Activated CD4-positive, alpha-beta T cell treated with anti-CD3 and anti-CD28 coated beads, Interleukin-2, Interleukin-6, amounts not matched to agents 100 ng/mL and 50 ng/mL, durations not matched to agents 16 hours and 8 hours (primary cell): Measurements from ENCODE around the gene MCRIP2.
"Not testable (repeated sequence)": the region's sequence is repeated elsewhere in the genome, so short reads cannot be mapped to it uniquely, and the experiment has no call there.

Experiments used
- DNase-seq: peaks from one replicate; pipeline ENCODE4 v3.0.0-alpha.2; 2020

MCRIP2 gene

GRCh38 chr16:683396-684070, 41.9 kb downstream of the MCRIP2 start:
- DNase-seq, result peak; percentile 24

- DNase-seq, result peak; percentile 98
Measured at GRCh38 chr16:684071-684794, 42.6 kb downstream of the MCRIP2 start, which contains the start of gene JMJD8. Gene JMJD8, minus strand, starts transcription at chr16:684334. Its CDS starts 15 bp downstream, at chr16:684319.

DNA sequence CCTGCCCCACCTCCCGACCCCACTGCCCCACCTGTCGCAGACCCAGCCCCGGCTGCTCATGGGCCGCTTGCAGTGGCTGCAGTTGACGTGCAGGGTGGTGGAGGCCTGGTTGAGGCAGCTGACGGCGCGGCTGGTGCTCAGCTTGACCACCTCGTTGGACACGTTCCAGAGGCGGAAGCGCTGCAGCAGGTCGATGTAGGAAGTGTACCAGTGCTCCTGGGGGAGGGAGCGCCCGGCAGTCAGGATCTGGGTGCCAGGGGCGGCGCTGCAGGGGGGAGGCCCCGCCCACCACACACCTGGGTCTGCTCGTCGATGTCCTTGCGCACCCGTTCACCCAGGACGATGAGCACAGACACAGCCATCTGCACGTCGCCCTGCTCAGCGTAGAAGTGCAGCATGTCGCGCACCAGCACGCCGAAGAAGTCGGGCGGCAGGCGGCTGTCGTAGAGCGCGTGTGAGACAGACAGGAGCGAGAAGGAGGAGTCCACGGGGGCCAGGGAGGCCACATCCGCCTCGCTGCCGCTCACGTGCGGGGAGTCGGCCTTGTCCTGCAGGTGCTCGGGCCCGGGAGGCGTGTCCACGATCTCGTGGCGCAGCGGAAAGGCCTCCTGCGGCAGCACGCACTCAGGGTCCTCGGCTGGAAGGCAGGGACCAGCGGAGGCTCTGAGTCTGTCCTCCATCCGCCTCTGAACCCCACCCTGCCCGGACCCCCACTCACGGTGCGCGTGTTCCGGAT, 43.5 kb downstream of the MCRIP2 start:
- no peak for DNase-seq

GRCh38 chr16:685967-686366, 44.3 kb downstream of the MCRIP2 start:
- peak; percentile 34 for DNase-seq

DNA sequence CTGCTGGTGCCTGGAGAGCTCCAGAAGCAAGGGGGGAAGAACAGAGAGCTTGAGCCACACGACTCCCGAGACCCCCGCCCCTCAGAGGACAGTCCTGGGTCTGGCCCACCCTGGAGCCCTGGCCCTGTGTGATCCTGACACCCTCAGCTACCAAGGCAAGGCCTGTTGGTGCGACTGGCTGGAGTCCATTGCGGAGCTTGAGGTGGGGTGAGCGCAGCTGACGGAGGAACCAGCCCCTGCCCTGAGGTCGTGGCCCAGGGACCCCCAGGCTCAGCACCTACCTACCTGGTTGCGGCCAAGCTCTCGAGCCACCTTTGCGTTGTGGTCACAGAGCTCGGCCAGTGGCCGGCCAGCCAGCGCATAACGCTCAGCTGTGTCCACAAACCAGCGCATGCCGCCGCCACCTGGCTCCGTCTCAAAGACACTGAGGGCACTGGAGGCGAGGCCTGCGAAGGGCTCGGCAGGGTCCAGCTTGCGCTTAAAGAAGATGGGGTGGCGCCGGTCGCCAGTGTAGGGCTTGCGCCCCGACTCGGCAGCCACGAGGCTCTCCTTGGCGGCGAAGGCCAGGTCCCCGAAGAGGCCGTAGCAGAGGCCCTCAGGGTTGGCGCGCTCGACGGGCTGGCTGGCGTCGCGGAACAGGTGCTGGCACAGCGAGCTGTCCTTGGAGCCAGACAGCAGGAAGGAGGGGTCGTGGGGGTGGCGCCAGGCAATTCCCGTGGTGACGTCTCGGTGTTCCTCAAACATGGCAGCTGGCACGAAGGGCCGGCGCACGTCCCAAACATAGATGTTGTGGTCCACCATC, 45.0 kb downstream of the MCRIP2 start:
- no peak for DNase-seq

- DNase-seq, result no peak
Measured at GRCh38 chr16:687499-687898, 45.9 kb downstream of the MCRIP2 start.

- DNase-seq, result no peak
Measured at GRCh38 chr16:689175-689897, 47.7 kb downstream of the MCRIP2 start.

DNA sequence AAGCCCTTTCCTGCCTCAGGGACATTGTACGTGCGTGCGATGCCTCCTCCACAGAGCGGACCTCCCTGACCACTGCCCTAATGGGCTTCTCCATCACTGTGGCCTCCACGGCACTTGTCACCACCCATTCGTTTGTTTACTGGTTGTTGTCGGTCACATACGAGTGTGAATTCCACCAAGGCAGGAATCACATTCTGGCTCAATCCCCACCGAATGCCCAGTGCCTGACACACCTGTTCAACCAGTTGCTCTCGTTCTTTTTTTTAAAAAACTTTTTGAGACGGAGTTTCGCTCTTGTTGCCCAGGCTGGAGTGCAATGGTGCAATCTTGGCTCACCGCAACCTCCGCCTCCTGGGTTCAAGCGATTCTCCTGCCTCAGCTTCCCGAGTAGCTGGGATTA, 49.6 kb downstream of the MCRIP2 start:
- DNase-seq, result not testable (repeated sequence)

GRCh38 chr16:692356-693108, 50.9 kb downstream of the MCRIP2 start:
- DNase-seq, result no peak

DNA sequence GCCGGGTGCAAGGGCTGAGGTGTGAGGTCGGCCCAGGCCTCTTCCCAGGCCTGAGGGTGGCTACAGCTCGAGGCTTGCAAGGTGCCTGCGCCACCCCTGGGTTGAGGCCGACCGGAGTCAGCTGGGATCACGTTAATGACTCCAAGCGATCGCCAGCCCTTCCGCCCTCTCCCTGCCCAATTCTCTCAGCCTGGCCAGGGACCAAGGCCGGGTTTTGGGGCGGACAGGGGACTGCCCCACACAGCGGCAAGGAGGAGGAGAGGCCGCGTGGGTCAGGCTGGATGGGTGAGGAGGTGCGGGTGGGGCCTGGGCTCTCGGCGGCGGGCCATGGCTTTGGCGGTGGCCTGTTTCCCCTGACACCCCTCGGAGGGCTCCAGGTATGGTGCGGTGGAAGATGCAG, 51.7 kb downstream of the MCRIP2 start:
- DNase-seq, result no peak

DNA sequence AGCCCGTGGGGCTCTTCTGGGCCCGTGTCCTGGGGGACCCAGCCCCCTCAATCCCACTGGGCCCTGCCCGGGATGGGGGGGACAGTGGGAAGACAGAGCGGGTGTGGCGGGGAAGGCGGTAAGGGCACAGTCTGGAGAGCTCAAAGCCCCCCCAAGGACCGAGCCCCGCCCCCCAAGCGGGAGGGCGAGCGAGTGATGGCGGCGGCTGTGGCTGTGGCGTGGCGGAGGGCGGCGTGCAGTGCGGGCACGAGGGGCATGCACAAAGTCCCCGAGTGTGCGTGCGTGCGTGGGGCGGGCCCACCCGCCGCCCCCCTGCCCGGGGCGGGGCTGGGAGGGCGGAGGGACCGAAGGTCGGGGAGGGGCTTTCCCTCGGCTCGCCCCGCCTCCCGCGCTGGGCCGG, 52.1 kb downstream of the MCRIP2 start:
- DNase-seq, result no peak

GRCh38 chr16:694187-694862, 52.7 kb downstream of the MCRIP2 start:
- DNase-seq, result no peak

- no peak for DNase-seq
Measured at GRCh38 chr16:694863-695354, 53.3 kb downstream of the MCRIP2 start.

DNA sequence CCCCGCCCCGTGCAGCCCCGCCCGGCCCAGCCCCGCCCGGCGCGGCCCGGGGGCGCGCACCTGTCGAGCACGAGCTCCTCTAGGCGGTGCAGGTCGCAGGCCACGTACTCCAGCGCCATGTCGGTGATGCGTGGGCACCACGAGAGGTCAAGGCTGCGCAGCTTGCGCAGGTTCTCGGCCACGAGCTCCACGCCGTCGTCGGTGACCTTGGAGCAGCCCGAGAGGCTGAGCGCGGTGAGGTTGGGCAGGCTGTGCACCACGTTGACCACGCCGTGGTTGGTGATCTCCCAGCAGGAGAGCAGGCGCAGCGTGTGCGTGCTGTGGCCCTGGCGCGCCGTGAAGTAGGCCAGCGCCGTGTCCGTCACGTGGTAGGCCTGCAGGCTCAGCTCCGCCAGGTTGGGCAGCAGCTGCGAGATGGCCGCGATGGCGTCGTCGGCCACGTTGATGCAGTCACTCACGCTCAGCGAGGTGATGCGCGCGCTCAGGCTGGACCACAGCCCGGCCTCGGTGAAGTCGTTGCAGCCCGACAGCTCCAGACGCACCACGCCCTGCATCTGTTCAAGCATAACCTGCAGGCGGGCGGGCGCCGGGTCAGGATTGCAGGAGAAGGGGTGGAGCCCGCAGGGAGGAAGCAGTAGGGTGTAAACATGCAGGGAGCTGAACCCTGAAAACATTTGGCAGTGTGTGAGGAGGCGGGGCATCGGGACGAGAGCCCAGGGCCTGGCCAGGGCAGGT, 53.9 kb downstream of the MCRIP2 start:
- peak; percentile 78 for DNase-seq
